H1 (cell line): ENCODE measurements around the gene SLC39A11. TPM values are rescaled to one million over a fixed set of nuclear protein-coding genes. Genes with fewer than 3 reads are reported as not detected.

Source experiments
- CTCF ChIA-PET: fragments of 300-600 bp; sonication (Branson Sonifier 250); formaldehyde crosslinking; loops from one replicate; lab custom pipeline; 2021; ENCODE audit not compliant: partially characterized antibody; lab: Charles Lee
- POLR2A ChIA-PET: fragments of 300-600 bp; sonication (Branson Sonifier 250); formaldehyde crosslinking; loops from one replicate; lab custom pipeline; 2021; ENCODE audit warnings: inconsistent platforms; ENCODE audit not compliant: partially characterized antibody; lab: Charles Lee
- DNase-seq, 2 experiments: peaks; one replicate each; pipeline versions ENCODE4 v3.0.0 to v3.0.0-alpha.2; 2010 to 2022; ENCODE audit warnings: low spot score in 2 of 2, low read depth in 1 of 2, mixed read lengths in 1 of 2
- FAIRE-seq: peaks from 2 replicates; lab custom pipeline; 2011; peaks lifted over from hg19 to GRCh38; lab: Jason Lieb, UNC
- H2AFZ ChIP-seq: 2 replicates; pipeline ENCODE4 v1.8.1; 2012; ENCODE audit warnings: low read length, inconsistent platforms
- H2AK5ac ChIP-seq: 2 replicates; pipeline ENCODE4 v1.6.1; 2013; ENCODE audit warnings: low read depth, low read length
- H2BK120ac ChIP-seq: replicated peaks from 2 replicates; pipeline ENCODE3; 2013; ENCODE audit warnings: low read depth, low read length, inconsistent platforms
- H2BK12ac ChIP-seq: 2 replicates; pipeline ENCODE4 v1.6.1; 2013; ENCODE audit warnings: low read depth, low read length
- H2BK15ac ChIP-seq: 2 replicates; pipeline ENCODE4 v1.6.1; 2013; ENCODE audit warnings: low read length
- H2BK20ac ChIP-seq: 2 replicates; pipeline ENCODE4 v1.6.1; 2013; ENCODE audit warnings: low read length
- H2BK5ac ChIP-seq: 2 replicates; pipeline ENCODE4 v1.6.1; 2013; ENCODE audit warnings: low read depth, low read length
- H3K14ac ChIP-seq: 2 replicates; pipeline ENCODE4 v1.6.1; 2013; ENCODE audit warnings: inconsistent platforms; ENCODE audit not compliant: insufficient read length
- H3K18ac ChIP-seq: 2 replicates; pipeline ENCODE4 v1.6.1; 2013; ENCODE audit warnings: low read length; ENCODE audit errors: extremely low read depth
- H3K23ac ChIP-seq: 2 replicates; pipeline ENCODE4 v1.6.1; 2013; ENCODE audit warnings: inconsistent platforms; ENCODE audit not compliant: insufficient read length
- H3K23me2 ChIP-seq: 2 replicates; pipeline ENCODE4 v1.6.1; 2013; ENCODE audit warnings: low read depth, low read length
- H3K27ac ChIP-seq: 2 replicates; pipeline ENCODE4 v1.6.1; 2011; ENCODE audit warnings: low read depth, low read length, inconsistent platforms
- H3K27me3 ChIP-seq, 4 experiments: replicated peaks in 1 of 4; 1 replicate in 1 of 4; 2 replicates in 3 of 4; pipeline versions ENCODE4 v1.6.1 to v1.8.1; 2011 to 2013; ENCODE audit warnings: low read length in 3 of 4, mild to moderate bottlenecking in 3 of 4, inconsistent platforms in 2 of 4, mixed read lengths in 2 of 4, moderate library complexity in 1 of 4; ENCODE audit not compliant: control insufficient read depth in 3 of 4, insufficient read depth in 3 of 4; ENCODE audit errors: extremely low read depth in 1 of 4
- H3K36me3 ChIP-seq, 4 experiments: 2 replicates each; pipeline versions ENCODE4 v1.6.1 to v1.8.1; 2011 to 2013; ENCODE audit warnings: mild to moderate bottlenecking in 4 of 4, low read length in 3 of 4, moderate library complexity in 2 of 4, control low read depth in 1 of 4, inconsistent platforms in 1 of 4; ENCODE audit not compliant: insufficient read depth in 4 of 4, control insufficient read depth in 2 of 4
- H3K4ac ChIP-seq: replicated peaks from 2 replicates; pipeline ENCODE3; 2013; ENCODE audit warnings: low read length, low read depth, mixed read lengths, inconsistent platforms; ENCODE audit not compliant: insufficient read length
- H3K4me1 ChIP-seq, 4 experiments: replicated peaks in 1 of 4; 1 replicate in 1 of 4; 2 replicates in 3 of 4; pipeline versions ENCODE4 v1.6.1 to v1.8.1; 2011 to 2013; ENCODE audit warnings: low read length in 3 of 4, inconsistent platforms in 2 of 4, mixed read lengths in 1 of 4; ENCODE audit not compliant: insufficient read depth in 4 of 4, control insufficient read depth in 3 of 4
- H3K4me2 ChIP-seq, 2 experiments: 2 replicates each; pipeline versions ENCODE4 v1.6.1 to v1.8.1; 2011 to 2013; ENCODE audit warnings: low read depth in 2 of 2, low read length in 2 of 2, control low read depth in 1 of 2, inconsistent platforms in 1 of 2, mild to moderate bottlenecking in 1 of 2; ENCODE audit not compliant: insufficient read depth in 1 of 2
- H3K4me3 ChIP-seq, 4 experiments: fragments of 200-600, 300-600 bp in 1 of 4; sonication (generic), shearing (Covaris generic), sonication (Bioruptor Twin) in 1 of 4; 2 replicates each; pipeline versions ENCODE4 v1.5.1 to v1.8.1; 2011 to 2016; ENCODE audit warnings: low read length in 4 of 4, low read depth in 3 of 4, control low read depth in 2 of 4, inconsistent platforms in 2 of 4, mild to moderate bottlenecking in 2 of 4, mixed read lengths in 1 of 4, moderate library complexity in 1 of 4; ENCODE audit not compliant: insufficient read depth in 2 of 4; ENCODE audit errors: extremely low read depth in 1 of 4
- H3K56ac ChIP-seq: replicated peaks from 2 replicates; pipeline ENCODE3; 2013; ENCODE audit warnings: low read depth, mild to moderate bottlenecking, mixed read lengths, low read length, inconsistent platforms; ENCODE audit not compliant: insufficient read length
- H3K79me1 ChIP-seq: 2 replicates; pipeline ENCODE4 v1.6.1; 2013; ENCODE audit warnings: low read depth, low read length, control low read depth
- H3K79me2 ChIP-seq, 2 experiments: 2 replicates each; pipeline versions ENCODE4 v1.6.1 to v1.8.1; 2012 to 2013; ENCODE audit warnings: low read length in 2 of 2, mild to moderate bottlenecking in 2 of 2, inconsistent platforms in 1 of 2; ENCODE audit not compliant: insufficient read depth in 2 of 2, control insufficient read depth in 1 of 2
- H3K9ac ChIP-seq, 4 experiments: replicated peaks in 1 of 4; 1 replicate in 1 of 4; 2 replicates in 3 of 4; pipeline versions ENCODE4 v1.6.1 to v1.8.1; 2011 to 2013; ENCODE audit warnings: low read depth in 3 of 4, low read length in 3 of 4, control low read depth in 2 of 4, mild to moderate bottlenecking in 2 of 4, moderate library complexity in 2 of 4, inconsistent platforms in 1 of 4; ENCODE audit errors: extremely low read depth in 1 of 4
- H3K9me3 ChIP-seq, 2 experiments: 2 replicates each; pipeline versions ENCODE4 v1.6.1 to v1.8.1; 2012 to 2013; ENCODE audit warnings: mild to moderate bottlenecking in 2 of 2, moderate library complexity in 2 of 2, control low read depth in 1 of 2, inconsistent platforms in 1 of 2, low read depth in 1 of 2, low read length in 1 of 2, mixed read lengths in 1 of 2; ENCODE audit not compliant: insufficient read depth in 2 of 2
- H4K20me1 ChIP-seq, 2 experiments: replicated peaks in 1 of 2; 2 replicates each; pipeline versions ENCODE3 to v1.8.1; 2011 to 2013; ENCODE audit warnings: inconsistent platforms in 2 of 2, low read length in 2 of 2, mild to moderate bottlenecking in 1 of 2; ENCODE audit not compliant: insufficient read depth in 2 of 2, control insufficient read depth in 1 of 2
- H4K5ac ChIP-seq: 2 replicates; pipeline ENCODE4 v1.6.1; 2013; ENCODE audit warnings: low read length, low read depth, mixed read lengths, inconsistent platforms; ENCODE audit not compliant: insufficient read length
- H4K8ac ChIP-seq: 2 replicates; pipeline ENCODE4 v1.8.0; 2013; ENCODE audit warnings: mild to moderate bottlenecking, moderate library complexity, low read length, inconsistent platforms; ENCODE audit not compliant: insufficient read depth; ENCODE audit errors: extremely low read depth
- H4K91ac ChIP-seq: replicated peaks from 2 replicates; pipeline ENCODE3; 2013; ENCODE audit warnings: low read length, mixed read lengths, inconsistent platforms; ENCODE audit not compliant: insufficient read length
- CBX5 ChIP-seq: fragments of 300-800, 300-1000 bp; sonication (generic); IDR thresholded peaks from 2 replicates; pipeline ENCODE4 v1.7.1; 2016; ENCODE audit warnings: antibody characterized with exemption, low read length, low read depth
- NRF1 ChIP-seq: IDR thresholded peaks from 2 replicates; pipeline ENCODE4 v1.6.1; 2011; ENCODE audit warnings: mild to moderate bottlenecking, low read depth, low read length, improper control_type of control experiment
- WGBS, 2 experiments: shearing (Covaris generic) in 1 of 2; methylation state at CpG; one replicate each; pipeline versions ENCODE4 v1.1.6 to v1.1.7; 2013 to 2015; ENCODE audit warnings: low lambda C conversion rate in 2 of 2, mixed read lengths in 2 of 2, inconsistent platforms in 1 of 2, low coverage in 1 of 2, missing lambda C conversion rate in 1 of 2; ENCODE audit not compliant: insufficient replicate concordance in 2 of 2, insufficient coverage in 1 of 2, insufficient read length in 1 of 2; ENCODE audit errors: extremely low coverage in 1 of 2, missing lambda C conversion rate in 1 of 2; 5-methylcytosine and 5-hydroxymethylcytosine counted together
- polyA plus RNA-seq, 7 experiments: library from polyadenylated mRNA; depleted of rRNA in 3 of 7; stranded (reverse) in 5 of 7; unstranded in 2 of 7; fragments of >200 nt in 5 of 7; fragments of 200-250 nt in 2 of 7; gene quantifications; 1 replicate in 5 of 7; 2 replicates in 1 of 7; 4 replicates in 1 of 7; pipeline versions ENCODE4 v1.2.1 to v1.2.3, GENCODE V29; 2011 to 2013; ENCODE audit warnings: missing spikeins in 2 of 7, mixed read lengths in 2 of 7
- total RNA-seq: library from RNA; stranded (reverse); fragmentation: NEBNext Ultra II Directional; extraction: Animal tissue kit (Norgen Biotek cat#: 25700); gene quantifications from 2 replicates; pipeline ENCODE4 v1.2.1, GENCODE V29; 2021

SLC39A11 gene
- total and polyA plus RNA-seq, 2 of the 8 experiments (the other 6 are each of a cell fraction or from before 2014, with no cell fraction given), result 12.2 to 19.6 TPM

DNA sequence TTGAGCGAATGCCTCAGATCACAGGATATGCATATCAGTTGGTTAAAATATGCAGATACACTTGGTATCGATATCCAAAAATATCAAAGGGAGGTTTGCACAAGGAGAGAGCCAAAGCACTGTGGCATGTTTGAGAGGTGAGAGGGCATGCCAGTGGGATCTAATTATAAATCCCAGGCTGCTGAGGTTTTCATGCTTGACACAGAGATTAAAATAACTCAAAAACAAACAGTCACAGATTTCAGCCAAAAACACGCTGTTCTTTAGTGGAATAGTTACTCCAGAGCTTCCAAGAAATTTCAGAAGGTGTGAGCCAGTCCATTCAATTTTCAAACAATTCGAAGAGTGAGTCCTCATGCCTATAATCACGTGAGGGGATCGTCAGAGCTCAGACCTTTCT is 493.8 kb downstream of the SLC39A11 start:
- Histone ChIP-seq H3K18ac (no peak overlapping the region), H4K91ac (no peak overlapping the region), H3K9ac (no peak overlapping the region), H2AFZ (no peak overlapping the region), H3K23me2 (no peaks in the 10 kb centered on the region), H3K4me1 (peaks cover 4 to 16% (median 8%) of the 10 kb centered on the region in 4 experiments; a peak in 5 of 7 replicates), H2BK5ac (no peak overlapping the region), H3K27me3 (no peaks in the 10 kb centered on the region), H4K20me1 (no peaks in the 10 kb centered on the region), H3K4ac (no peak overlapping the region), H3K79me1 (no peaks in the 10 kb centered on the region), H2BK20ac (no peak overlapping the region), H3K56ac (no peak overlapping the region), H4K5ac (no peak overlapping the region), H3K4me2 (no peak overlapping the region), H3K27ac (no peak overlapping the region), H3K4me3 (no peak overlapping the region), H2BK120ac (no peak overlapping the region), H2AK5ac (no peak overlapping the region), H2BK12ac (no peak overlapping the region), H3K23ac (no peak overlapping the region), H3K79me2 (no peaks in the 10 kb centered on the region), H2BK15ac (no peak overlapping the region), H3K14ac (no peak overlapping the region), H3K9me3 (no peaks in the 10 kb centered on the region), H4K8ac (no peak overlapping the region), H3K36me3 (no peaks in the 10 kb centered on the region)
- 85% methylated on average over 6 of the region's 6 CpGs; no CpG with 5 or more reads in 1 of the 2 experiments for WGBS, 2 experiments
- FAIRE-seq (no peak), DNase-seq (no peak)
- CTCF ChIA-PET, result interaction anchor here (1.3 to 2.1 kb wide), 3 partner anchors 18 to 39 kb away, joined by 3 to 13 read pairs (median 3); no protein-coding TSS in a partner anchor
- POLR2A ChIA-PET, result no interaction called here
- TF ChIP-seq CBX5, result no peak
- TF ChIP-seq NRF1, result no peak
